ENCODE measurements around the gene ANKRD45.

ANKRD45 gene

DNA sequence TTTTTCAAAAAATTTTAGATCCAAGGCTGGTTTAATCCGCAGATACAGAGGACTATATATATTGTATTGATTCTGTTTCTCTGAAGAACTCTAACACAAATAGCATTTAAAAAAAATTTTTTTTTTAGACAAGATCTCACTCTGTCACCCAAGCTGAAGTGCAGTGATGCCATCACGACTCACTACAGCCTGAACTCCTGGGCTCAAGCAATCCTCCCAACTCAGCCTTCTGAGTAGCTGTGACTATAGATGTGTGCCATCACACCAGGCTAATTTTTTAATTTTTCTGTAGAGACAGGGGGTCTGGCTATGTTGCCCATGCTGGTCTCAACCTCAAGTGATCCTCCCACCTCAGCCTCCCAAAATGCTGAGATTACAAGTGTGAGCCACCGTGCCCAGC is 3.0 kb downstream of the ANKRD45 start:
- no peak overlapping the region for H3K27ac ChIP-seq
- no peaks in the 10 kb centered on the region for H3K36me3 ChIP-seq (ENCODE audit: control insufficient read depth, insufficient read depth, low read length)
- no peak overlapping the region for H3K4me2 ChIP-seq (ENCODE audit: low read length)
- no peak overlapping the region for H2AFZ ChIP-seq
- no peaks in the 10 kb centered on the region for H3K27me3 ChIP-seq (ENCODE audit: control insufficient read depth, insufficient read depth, low read length)
- no peak overlapping the region for H3K4me3 ChIP-seq (ENCODE audit: low read depth, low read length)
- peaks cover 2% of the 10 kb centered on the region for H3K79me2 ChIP-seq
- H3K9me3 ChIP-seq (ENCODE audit: control insufficient read depth, low read length), result no peaks in the 10 kb centered on the region
- TF ChIP-seq, protein P1, sequence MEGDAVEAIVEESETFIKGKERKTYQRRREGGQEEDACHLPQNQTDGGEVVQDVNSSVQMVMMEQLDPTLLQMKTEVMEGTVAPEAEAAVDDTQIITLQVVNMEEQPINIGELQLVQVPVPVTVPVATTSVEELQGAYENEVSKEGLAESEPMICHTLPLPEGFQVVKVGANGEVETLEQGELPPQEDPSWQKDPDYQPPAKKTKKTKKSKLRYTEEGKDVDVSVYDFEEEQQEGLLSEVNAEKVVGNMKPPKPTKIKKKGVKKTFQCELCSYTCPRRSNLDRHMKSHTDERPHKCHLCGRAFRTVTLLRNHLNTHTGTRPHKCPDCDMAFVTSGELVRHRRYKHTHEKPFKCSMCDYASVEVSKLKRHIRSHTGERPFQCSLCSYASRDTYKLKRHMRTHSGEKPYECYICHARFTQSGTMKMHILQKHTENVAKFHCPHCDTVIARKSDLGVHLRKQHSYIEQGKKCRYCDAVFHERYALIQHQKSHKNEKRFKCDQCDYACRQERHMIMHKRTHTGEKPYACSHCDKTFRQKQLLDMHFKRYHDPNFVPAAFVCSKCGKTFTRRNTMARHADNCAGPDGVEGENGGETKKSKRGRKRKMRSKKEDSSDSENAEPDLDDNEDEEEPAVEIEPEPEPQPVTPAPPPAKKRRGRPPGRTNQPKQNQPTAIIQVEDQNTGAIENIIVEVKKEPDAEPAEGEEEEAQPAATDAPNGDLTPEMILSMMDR (IDR thresholded peaks at IDR 0.05), result no peak
- no peak overlapping the region for H3K9ac ChIP-seq
- peaks cover 2% of the 10 kb centered on the region for H3K4me1 ChIP-seq

GRCh38 chr1:173663159-173663558 is 6.5 kb downstream of the ANKRD45 start:
- H3K4me1 ChIP-seq, result no peaks in the 10 kb centered on the region
- H3K9ac ChIP-seq, result no peak overlapping the region
- H3K4me2 ChIP-seq (ENCODE audit: low read length), result no peak overlapping the region
- H2AFZ ChIP-seq, result no peak overlapping the region
- no peaks in the 10 kb centered on the region for H3K9me3 ChIP-seq (ENCODE audit: control insufficient read depth, low read length)
- TF ChIP-seq, protein P1 (IDR thresholded peaks at IDR 0.05), result no peak
- no peaks in the 10 kb centered on the region for H3K27me3 ChIP-seq (ENCODE audit: control insufficient read depth, insufficient read depth, low read length)
- no peaks in the 10 kb centered on the region for H3K79me2 ChIP-seq
- no peaks in the 10 kb centered on the region for H3K36me3 ChIP-seq (ENCODE audit: control insufficient read depth, insufficient read depth, low read length)
- no peak overlapping the region for H3K27ac ChIP-seq
- no peak overlapping the region for H3K4me3 ChIP-seq (ENCODE audit: low read depth, low read length)

GRCh38 chr1:173661763-173662162 is 7.9 kb downstream of the ANKRD45 start:
- H3K9me3 ChIP-seq (ENCODE audit: control insufficient read depth, low read length), result no peaks in the 10 kb centered on the region
- H3K36me3 ChIP-seq (ENCODE audit: control insufficient read depth, insufficient read depth, low read length), result no peaks in the 10 kb centered on the region
- no peaks in the 10 kb centered on the region for H3K27me3 ChIP-seq (ENCODE audit: control insufficient read depth, insufficient read depth, low read length)
- no peaks in the 10 kb centered on the region for H3K79me2 ChIP-seq
- no peak overlapping the region for H3K9ac ChIP-seq
- no peak overlapping the region for H2AFZ ChIP-seq
- no peaks in the 10 kb centered on the region for H3K4me1 ChIP-seq
- H3K4me2 ChIP-seq (ENCODE audit: low read length), result no peak overlapping the region
- TF ChIP-seq, protein P1 (IDR thresholded peaks at IDR 0.05), result no peak
- H3K4me3 ChIP-seq (ENCODE audit: low read depth, low read length), result no peak overlapping the region
- no peak overlapping the region for H3K27ac ChIP-seq

DNA sequence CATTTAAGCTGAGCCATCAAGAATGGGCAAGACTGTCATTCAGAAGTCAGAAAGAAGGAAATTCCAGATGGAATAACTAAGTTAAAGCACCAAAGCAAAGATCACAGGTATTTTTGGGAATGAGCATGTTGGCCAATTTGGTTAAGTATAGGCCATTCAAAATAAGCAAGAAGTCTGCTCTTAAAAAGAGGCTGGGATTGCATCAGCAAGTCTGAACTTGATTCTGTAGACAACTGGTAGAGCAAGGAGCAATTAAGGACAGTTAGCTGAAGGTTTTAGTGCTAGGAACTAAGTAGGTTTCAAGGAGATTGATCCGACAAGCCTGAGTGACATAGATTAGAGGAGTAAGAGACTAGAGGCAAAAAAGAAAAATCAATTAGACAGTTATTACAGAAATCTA is 8.4 kb downstream of the ANKRD45 start:
- H3K4me2 ChIP-seq (ENCODE audit: low read length), result no peak overlapping the region
- H3K9me3 ChIP-seq (ENCODE audit: control insufficient read depth, low read length), result no peaks in the 10 kb centered on the region
- TF ChIP-seq, protein P1 (IDR thresholded peaks at IDR 0.05), result no peak
- H2AFZ ChIP-seq, result no peak overlapping the region
- H3K27me3 ChIP-seq (ENCODE audit: control insufficient read depth, insufficient read depth, low read length), result no peaks in the 10 kb centered on the region
- no peak overlapping the region for H3K27ac ChIP-seq
- H3K4me1 ChIP-seq, result no peaks in the 10 kb centered on the region
- no peak overlapping the region for H3K4me3 ChIP-seq (ENCODE audit: low read depth, low read length)
- no peaks in the 10 kb centered on the region for H3K36me3 ChIP-seq (ENCODE audit: control insufficient read depth, insufficient read depth, low read length)
- H3K79me2 ChIP-seq, result no peaks in the 10 kb centered on the region
- H3K9ac ChIP-seq, result no peak overlapping the region

- no peaks in the 10 kb centered on the region for H3K9me3 ChIP-seq (ENCODE audit: control insufficient read depth, low read length)
- H3K4me3 ChIP-seq (ENCODE audit: low read depth, low read length), result no peak overlapping the region
- H3K79me2 ChIP-seq, result no peaks in the 10 kb centered on the region
- no peaks in the 10 kb centered on the region for H3K36me3 ChIP-seq (ENCODE audit: control insufficient read depth, insufficient read depth, low read length)
- no peak overlapping the region for H3K9ac ChIP-seq
- H3K4me2 ChIP-seq (ENCODE audit: low read length), result no peak overlapping the region
- no peaks in the 10 kb centered on the region for H3K4me1 ChIP-seq
- TF ChIP-seq, protein P1 (IDR thresholded peaks at IDR 0.05), result no peak
- H3K27ac ChIP-seq, result no peak overlapping the region
- H2AFZ ChIP-seq, result no peak overlapping the region
- no peaks in the 10 kb centered on the region for H3K27me3 ChIP-seq (ENCODE audit: control insufficient read depth, insufficient read depth, low read length)
Observed at GRCh38 chr1:173660306-173660705, 9.3 kb downstream of the ANKRD45 start.

Measured in parathyroid adenoma (tissue), 2 donors.